Embryonic facial prominence (tissue), 1 donor: ENCODE measurements around the gene PWWP2B.
A peak's percentile ranks its signal among the peaks of the same experiment; 100 is the strongest.

Experiments
- DNase-seq: peaks from one replicate; pipeline ENCODE4 v3.0.0-alpha.2; 2016; ENCODE audit errors: extremely low spot score

Gene PWWP2B

DNA sequence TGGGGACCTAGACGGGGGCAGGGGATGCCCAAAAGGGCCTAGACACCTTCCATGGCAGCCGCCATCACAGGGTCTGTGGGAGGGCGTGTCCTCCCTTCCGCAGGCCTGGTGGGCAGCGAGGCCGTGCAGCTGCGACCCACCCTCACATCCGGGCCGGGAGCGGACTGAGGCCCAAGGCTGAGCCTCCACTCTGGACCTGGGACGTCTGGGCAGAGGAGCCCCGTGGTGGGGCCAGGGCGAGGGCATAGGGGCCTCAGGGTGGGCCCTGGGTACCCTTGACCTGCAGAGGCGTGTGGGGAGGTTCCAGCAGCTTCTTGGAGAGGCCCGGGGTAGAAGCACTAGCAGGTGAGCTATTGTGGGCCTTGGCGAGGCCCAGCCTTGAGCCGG is 49.2 kb downstream of the PWWP2B start:
- no peak for DNase-seq

DNA sequence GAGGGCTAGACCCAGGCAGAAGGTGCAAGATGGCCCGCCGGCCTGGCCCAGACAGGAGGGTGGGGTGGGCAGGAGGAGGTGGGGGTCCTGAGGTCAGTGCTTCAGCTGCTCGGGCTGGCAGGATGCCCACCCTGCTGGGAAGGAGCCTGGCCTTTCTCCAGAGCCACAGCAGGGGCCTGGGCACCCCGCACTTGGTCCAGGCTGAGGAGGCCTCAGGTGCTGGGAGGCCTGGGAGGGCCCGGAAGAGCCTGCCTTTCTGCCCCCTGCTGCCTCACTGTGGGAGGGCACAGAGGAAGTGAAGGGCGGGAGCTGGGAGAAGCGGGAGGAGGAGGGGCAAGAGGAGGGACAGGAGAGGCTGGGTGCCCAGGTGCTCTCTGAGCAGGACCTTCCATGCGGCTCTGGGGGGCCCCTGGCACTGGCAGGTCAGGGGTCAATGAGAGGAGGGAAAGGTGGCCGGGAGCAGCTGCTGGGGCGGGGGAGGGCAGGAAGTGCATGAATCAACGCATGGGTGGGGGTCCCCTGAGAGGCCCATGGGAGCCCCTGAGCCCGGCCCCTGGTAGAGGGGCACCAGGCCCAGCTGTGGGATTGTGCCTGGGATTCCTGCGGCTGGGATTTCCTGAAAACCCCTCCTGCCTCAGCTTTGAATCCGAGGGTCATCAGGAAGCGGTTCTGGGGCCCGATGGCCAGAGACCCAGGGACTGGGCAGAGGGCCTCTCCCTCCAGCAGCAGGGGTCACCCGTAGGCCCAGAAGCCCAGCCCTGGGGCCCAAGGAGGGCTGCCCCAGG is 49.9 kb downstream of the PWWP2B start:
- DNase-seq: no peak

DNA sequence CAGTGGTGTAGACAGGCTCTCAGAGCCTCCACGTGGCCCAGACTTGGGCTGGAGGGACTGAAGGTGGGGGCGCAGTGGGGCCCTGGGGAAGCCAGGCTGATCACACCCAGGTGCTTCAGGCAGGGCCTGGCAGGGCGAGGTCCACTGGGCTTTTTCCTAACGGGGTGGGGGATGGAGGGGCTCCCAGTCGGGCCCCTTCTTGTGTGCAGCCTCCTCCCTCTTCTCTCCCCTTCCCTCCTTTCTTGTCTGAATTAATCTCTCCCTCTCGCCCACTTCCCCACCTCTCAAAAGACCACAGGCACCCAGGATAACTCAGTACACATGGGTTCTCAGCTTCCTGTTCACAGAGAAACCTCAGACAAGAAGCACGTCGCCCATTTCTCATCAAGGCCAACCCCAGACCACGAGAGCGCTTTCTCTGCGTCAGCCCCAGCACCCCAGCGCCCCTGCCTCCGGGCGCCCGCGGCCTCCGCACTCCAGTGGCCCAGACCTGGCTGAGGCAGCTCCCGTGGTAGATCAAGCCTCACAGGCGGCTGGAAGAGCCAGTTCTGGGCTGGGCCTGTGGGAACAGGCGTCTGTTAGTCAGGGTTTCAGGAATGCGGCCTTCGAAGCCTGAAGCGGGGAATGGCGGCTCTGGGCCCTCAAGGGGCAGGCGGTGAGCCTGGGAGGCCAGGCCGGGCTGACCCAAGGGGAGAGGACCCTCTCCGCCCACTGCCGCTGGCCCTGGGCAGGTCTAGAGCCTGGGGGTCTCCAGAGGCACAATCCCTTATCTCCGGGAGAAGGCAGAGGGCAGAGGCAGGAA is 50.6 kb downstream of the PWWP2B start:
- peak; percentile 57 for DNase-seq

DNA sequence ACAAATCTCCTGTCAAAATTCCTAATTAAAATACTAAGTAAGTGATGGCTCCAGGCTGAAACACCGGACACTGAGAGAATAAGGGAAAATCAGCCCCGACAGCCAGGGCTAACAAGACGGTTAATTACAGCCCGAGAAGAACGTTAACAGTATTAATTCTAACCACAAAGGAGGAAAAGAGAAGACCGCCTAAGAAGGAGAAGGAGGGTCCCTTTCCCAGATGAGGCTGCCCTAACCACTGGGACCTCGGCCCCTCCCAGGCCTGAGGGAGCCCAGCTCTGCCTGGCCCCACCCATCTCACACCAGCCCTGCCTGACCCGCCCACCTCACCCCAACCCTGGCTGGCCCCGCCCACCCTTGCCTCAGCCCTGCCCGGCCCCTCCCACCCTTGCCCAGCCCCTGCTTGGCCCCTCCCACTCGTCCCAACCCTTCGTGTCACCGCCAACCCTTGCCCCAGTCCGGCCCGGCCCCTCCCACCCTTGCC is 51.3 kb downstream of the PWWP2B start:
- no peak for DNase-seq

DNA sequence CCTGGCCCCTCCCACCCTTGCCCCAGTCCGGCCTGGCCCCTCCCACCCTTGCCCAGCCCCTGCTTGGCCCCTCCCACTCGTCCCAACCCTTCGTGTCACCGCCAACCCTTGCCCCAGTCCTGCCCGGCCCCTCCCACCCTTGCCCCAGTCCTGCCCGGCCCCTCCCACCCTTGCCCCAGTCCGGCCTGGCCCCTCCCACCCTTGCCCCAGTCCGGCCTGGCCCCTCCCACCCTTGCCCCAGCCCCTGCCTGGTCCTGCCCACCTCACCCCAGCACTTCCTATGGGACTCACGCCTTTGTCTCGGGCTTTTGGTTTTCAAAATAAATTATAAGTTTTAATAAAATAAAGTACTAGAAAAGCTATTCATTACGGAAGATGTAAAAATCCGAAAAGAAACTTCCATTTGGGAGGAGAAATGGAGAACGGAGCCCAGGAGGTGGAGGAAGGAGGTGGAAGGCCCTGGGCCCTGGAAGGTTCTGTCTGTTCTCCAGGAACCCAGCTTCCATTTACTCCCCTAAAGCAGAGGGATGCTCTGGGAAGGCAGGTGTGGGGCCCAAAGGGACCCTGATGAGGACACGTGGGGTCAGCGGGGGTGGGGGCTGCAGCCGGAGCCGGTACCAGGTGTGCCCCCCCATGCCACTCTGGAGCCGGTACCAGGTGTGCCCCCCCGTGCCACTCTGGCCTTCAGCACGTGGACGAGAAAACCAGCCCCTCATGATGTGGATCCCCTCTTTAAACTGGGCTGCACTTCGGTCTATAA is 52.2 kb downstream of the PWWP2B start:
- no peak for DNase-seq

DNA sequence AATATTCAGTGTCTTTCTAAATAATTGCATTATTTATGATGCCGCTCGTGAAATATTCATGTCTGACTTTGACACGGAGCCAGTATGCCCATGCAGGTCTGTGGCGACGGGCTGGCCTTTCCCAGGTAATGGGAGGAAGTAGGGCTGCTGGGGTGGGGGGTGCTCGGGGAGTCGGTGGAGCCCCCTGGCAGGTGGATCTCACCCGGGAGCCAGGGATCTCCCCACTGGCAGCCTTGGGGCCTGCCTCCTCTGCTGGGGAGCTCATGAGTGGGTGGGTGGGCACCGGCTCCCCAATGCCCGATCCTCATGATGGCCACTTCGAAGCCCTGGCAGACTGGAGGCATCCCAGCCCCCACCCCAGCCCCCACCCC is 52.8 kb downstream of the PWWP2B start:
- no peak for DNase-seq

DNA sequence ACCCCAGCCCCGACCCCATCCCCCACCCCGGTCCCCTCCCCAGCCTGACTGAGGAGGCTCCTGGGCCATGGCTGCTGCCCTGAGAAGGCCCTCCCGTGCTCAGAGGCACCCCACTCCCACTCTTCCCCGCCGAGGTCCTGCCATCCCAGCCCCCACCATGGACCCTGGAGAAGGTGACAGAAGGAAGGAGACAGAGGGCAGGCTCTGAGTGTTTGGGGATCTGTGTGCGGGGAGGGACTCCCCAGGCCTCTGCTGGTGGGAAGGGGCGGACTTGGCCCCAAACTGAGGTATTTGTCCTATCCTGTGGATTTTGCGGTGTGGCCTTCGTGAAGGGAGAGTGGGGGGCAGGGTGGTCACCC is 53.4 kb downstream of the PWWP2B start:
- DNase-seq: no peak

DNA sequence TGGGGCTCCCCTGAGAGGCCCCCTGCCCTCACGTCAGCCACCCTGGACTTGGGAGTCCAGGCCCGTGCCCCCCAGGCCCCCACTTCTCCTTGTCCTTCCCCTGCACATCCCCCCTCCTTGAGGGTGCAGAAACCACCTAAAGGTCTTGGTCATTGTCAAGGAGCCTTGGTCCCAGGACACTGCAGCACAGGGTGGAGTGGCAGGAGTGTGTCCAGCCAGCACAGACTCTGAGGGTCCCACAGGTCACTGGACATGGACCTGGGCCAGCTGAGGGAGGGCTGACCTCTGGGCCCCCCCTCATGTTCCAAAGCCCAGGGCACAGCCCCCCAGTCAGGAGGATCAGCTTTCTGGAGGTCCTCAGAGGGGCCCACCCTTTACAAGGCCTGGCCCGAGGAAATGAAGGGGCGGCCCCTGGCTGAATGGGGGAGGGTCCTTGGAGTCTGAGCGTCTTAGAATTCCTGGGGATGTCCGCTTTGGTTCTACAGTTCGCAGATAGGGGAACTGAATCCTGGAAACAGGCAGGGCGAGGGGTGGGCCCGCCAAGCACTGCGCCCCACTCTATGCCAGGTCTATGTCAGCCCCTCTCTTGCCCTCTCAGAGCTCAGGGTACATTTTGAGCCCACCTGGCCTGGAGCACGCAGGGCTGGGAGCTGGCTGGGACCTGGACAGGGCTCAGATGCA is 54.0 kb downstream of the PWWP2B start:
- DNase-seq: no peak

DNA sequence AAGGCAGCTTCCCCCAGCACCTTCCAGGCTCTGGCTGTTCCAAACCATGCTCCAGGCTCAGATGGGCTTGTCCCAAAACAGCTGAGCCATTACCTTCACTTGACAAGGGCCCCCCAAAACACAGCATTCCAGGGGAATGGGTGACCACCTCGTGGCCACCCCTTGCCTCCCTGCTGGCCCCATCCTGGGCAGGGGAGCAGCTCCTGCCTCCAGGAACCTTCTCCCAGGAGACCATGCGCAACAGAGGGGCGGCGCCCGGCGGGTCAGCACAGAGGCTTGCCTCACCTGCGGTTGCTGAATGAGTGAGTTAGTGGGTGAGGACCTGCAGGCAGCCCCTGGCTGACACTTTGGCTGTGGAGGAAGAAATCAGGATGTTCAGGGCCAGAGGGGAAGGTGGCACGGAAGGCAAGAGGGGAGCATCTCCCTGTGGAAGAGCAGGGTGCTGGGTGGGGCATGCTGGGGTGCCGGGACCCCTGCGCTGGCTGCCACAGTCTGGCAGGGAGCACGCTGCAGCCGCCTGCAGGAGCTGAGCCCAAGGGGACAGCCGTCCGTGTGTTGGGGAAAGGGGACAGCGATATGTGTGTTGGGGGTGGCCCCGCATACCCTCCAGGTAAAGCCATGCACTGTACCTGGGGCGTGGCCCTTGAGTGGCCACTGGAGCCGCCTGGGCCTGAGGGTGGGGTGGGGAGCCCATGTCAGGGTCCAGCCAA is 54.7 kb downstream of the PWWP2B start:
- no peak for DNase-seq

DNA sequence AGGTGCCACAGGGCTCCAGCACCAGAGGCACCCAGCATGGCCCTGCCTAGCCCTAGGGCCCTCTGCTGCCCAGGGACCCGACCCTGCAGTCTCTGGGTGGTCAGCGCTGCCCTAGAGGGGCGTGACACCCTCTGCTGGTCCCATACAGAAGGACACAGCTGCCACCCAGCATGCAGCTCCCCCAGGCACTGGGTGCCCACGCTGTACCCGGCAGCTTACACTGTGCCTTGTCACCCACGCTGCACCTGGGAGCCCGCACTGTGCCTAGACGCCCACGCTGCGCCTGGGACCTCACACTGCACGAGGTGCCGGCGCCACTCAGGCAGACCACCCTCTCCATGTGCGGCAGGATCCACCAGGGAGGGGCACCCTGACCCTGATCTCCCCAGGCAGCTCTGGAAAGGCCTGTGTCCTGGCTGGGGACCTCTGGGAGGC is 55.2 kb downstream of the PWWP2B start:
- DNase-seq: no peak

DNA sequence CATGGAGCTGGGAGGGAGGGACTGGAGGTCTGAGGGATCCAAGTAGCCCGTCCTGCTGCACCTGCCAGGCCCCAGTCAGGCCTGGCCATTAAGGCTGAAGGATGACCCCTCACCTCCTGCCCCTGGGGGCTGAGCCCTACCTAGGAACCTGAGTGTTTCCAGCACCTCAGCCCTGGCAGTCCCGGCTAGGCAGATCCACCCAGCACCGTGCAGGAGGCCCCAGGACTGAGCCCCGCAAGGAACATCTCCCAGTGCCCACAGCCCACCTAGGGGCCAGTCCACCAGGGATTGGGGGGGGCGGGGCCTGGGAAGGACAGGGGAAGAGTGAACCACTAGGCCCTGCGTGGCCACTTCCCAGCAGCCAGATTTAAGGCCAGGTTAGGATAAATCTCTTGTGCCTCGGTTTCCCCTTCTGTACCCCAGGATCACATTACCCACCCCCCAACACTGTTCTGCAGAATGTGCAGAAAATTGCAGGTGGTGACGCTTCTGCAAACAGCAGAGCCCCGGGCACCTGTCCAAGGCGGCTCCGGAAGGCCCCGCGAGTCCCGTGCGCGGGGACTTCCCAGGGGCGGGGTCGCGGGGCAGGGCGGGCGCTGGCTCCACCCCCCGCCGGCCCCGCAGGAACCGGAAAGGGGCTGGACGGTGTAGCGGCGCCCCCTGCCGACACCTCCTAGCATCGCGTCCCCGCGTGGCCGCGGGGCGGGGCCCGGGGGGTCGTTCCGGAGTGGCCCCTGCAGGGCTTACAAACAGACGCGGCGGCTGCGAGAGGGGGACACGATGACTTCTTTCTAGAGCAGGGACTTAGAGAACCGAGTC is 55.9 kb downstream of the PWWP2B start:
- DNase-seq: peak; percentile 36

DNA sequence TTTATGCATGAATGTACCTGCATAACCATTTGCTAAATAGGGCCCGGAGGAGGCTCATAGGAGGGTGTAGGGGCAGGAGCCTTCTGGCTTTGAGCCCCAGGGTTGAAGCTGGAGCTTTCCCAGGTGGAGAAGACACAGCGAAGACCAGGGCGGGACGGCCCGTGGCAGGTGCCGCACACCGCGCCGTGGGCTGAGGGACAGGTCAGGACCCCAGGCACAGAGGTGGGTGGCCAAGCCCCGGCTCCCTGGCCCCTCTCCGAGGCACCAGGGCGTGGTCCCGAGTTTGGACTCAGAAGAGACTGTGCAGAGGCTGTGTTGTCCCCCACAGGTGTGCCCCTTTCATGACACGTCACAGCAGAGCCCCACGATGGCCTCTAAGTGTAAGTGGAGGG is 56.5 kb downstream of the PWWP2B start:
- DNase-seq: no peak

DNA sequence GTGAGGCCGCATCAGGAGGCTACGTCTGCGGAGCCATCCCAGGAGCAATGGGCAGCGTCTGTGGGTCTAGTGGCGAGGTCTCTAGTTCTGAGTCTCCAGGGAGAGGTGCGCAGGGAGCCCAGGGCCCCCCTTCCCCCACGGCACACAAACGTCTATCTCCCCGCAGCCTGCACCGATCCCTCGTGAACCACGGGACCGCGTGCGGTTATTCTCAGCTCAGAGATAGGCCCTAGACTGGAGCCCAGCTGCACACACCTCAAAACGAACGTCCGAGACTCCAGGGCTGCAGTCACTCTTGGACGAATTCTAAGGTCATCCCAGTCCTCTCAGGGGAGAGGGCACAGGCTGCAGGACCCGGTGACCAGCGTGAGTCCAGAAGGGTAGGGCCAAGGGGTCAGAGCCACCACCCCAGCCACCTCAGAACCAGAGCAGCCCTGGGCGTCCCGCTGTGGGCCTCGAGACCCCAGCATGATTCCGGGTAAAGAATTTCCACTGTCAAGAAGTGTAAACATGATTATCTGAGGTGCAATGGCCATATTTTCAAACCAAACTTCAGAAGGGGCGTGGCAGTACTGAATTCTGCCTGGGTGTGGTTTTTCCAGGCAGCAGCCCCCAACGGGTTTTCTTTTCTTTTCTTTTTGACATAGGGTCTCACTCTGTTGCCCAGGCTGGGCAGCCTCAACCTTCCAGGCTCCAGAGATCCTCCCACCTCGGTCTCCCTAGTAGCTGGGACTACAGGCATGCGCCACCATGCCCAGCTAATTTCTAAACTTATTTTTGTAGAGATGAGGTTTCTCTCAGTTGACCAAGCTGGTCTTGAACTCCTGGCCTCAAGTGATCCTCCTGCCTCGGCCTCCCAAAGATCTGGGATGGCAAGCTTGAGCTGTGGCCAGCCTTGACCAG is 57.5 kb downstream of the PWWP2B start:
- no peak for DNase-seq

DNA sequence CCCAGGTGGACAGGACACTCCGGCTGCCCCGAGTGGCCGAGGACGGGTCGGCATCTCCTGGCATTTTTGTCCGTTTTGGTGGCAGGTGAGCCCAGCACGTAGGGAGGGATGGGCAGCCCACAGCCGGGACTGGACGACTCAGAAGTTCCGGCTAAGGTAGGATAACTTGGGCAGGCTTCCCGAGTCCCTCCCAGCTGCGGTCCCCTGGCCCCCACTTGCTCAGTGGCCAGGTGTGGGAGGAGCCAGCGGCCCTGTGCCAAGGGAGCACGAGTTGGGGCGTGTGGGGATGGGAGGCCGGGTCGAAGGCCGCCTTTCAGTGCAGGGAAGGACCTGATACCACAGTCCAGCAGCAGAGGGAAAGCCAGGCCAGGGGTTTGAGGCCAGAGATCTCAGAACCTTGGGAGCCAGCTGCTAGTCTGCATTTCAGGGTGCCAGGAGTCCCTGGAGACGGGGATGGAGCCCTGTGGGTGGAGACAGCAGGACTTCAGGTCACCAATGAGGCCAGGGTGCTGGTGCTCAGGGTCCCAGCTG is 58.5 kb downstream of the PWWP2B start:
- no peak for DNase-seq

DNA sequence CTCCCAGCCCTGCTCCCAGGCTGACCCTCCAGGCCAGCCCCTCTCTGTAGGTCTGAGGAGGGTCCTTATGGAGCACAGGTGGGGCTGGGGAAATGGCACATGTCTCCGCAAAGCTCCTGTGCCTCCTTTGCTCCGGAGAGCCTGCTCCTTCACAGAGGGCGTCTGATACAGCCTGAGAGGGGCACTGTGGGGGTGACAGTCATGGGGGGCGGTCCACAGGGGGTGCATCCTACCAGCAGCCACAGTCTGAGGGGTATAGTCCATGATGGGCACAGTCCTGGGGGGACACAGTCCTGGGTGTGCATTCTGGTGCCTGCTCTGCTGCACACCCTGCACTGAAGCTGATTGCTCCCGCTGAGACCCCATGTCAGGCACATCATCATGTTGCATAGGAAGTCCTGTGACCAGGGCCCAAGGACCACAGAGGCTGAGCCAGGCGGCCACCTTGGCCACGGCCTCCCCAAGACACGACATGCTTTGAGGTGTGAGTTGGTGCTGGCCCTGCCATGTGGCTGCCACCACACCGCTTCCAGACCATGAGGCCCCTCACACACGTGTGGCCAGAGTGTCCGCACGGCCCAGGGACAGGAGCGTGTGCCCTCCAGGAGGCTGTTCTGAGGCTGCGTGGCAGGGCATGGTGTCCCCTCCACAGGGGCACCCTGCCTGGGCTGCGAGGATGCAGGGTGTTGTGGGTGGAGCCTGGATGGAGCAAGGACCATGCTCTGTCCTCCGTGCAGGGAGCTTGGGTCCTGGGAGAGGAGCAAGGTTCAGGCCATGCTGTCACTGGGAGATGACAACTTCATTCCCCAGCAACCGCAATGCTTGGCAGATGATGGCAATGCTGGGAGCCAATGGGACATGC is 59.2 kb downstream of the PWWP2B start:
- DNase-seq: no peak

DNA sequence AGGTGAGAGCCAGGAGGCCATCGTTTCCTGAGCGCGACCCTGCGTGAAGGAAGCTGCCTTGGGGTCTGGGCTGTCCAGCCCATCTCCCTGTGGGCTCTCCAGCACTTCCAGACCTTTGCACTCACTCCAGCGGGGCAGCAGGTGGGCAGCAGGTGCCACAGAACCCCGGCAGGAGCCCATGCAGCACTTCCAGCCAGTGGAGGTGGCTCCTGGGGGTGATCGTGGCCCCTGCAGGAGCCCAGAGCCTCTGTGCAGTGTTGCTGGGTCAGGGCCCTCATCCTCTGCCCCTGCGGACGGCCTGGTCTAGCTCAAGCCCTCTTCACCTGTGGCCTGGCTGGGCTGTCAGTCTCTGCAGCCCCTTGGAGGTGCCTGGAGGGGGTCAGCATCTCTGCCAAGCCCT is 59.9 kb downstream of the PWWP2B start:
- no peak for DNase-seq

DNA sequence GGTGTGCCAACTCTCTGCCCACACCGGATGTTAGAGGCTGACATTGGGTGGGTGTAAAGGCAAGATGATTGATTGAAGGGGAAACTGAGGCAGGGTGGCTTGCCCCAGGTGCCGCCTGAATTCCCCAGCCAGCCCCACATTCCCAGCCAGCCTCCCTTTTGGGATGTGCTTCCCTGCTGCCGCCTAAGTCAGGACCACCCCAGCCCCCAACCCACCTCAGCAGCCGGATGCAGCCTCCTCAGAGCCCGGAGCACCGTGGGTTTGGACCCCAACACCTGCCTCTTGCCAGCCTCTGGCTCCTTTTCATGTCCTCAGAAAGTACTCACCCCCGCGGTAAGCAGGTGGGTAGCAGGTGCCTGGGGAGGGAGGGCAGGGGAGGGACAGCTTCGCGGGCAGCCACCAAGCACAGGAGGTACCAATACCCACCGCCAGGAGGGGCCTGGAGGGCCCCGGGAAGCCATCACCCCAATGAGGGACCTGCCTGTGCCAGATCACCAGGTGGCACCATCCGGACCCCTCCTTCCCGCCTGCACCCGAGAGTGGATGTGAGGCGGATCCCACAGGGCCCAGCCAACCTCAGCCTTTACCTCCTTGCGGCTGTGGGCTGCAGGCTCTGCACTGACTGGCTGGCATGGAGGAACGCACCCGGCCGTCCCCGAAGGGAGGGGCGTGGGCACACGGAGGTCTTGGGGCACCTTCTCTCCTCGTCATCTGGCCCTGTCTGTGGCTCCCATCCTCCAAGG is 60.5 kb downstream of the PWWP2B start:
- DNase-seq: no peak
